UCSD-AML1 (cell line): ENCODE measurements around the gene OR51A7.
"Not testable (repeated sequence)": the region's sequence is repeated elsewhere in the genome, so short reads cannot be mapped to it uniquely, and the experiment has no call there.

Experiments used
- DNase-seq: peaks from one replicate; lab custom pipeline; 2025; ENCODE audit not compliant: unreplicated experiment; lab: John Stamatoyannopoulos, UW

OR51A7 gene

GRCh38 chr11:4903484-4903883 lies at the start of gene OR51A7:
TSS of gene OR51A7 (plus strand) at chr11:4903783. CDS start at chr11:4907370, 3,587 bp downstream.
- DNase-seq = no peak

- not testable (repeated sequence) for DNase-seq
These were observed 49.3 kb upstream of the OR51A7 start for GRCh38 chr11:4854286-4854685.

- no peak for DNase-seq
These were observed 40.9 kb upstream of the OR51A7 start for GRCh38 chr11:4862447-4863236.

- no peak for DNase-seq
These were observed 39.7 kb upstream of the OR51A7 start for GRCh38 chr11:4863876-4864275.

GRCh38 chr11:4865855-4866254 lies 37.7 kb upstream of the OR51A7 start:
- no peak for DNase-seq

GRCh38 chr11:4881188-4881587 lies 22.4 kb upstream of the OR51A7 start:
- DNase-seq = no peak

- DNase-seq = no peak
These were observed 21.6 kb upstream of the OR51A7 start, which contains the start of gene OR51T1 for GRCh38 chr11:4881860-4882500. TSS of gene OR51T1 (plus strand) at chr11:4881900. CDS start at chr11:4881900, 0 bp downstream.

GRCh38 chr11:4882543-4882942 lies 21.0 kb upstream of the OR51A7 start:
- no peak for DNase-seq

- DNase-seq = no peak
These were observed 19.2 kb upstream of the OR51A7 start for GRCh38 chr11:4884361-4884760.

GRCh38 chr11:4886186-4886585 lies 17.4 kb upstream of the OR51A7 start:
- DNase-seq = no peak

GRCh38 chr11:4887591-4887990 lies 16.0 kb upstream of the OR51A7 start:
- DNase-seq = no peak

- DNase-seq = no peak
These were observed 13.3 kb upstream of the OR51A7 start for GRCh38 chr11:4890279-4890678.

- DNase-seq = no peak
These were observed 11.5 kb upstream of the OR51A7 start for GRCh38 chr11:4891996-4892640.

- DNase-seq = no peak
These were observed 13.0 kb downstream of the OR51A7 start for GRCh38 chr11:4916581-4916980.

GRCh38 chr11:4919250-4919649 lies 15.7 kb downstream of the OR51A7 start, which contains the start of gene OR51G2:
TSS of gene OR51G2 (minus strand) at chr11:4919350. CDS start at chr11:4915663, 3,687 bp downstream.
- DNase-seq = no peak

- DNase-seq = no peak
These were observed 18.2 kb downstream of the OR51A7 start for GRCh38 chr11:4921796-4922195.

- DNase-seq = no peak
These were observed 18.7 kb downstream of the OR51A7 start for GRCh38 chr11:4922304-4922703.

- no peak for DNase-seq
These were observed 20.7 kb downstream of the OR51A7 start, which contains the start of gene OR51G1 for GRCh38 chr11:4924239-4924638. TSS of gene OR51G1 (minus strand) at chr11:4924339. CDS start at chr11:4924339, 0 bp downstream.

GRCh38 chr11:4926608-4927007 lies 23.0 kb downstream of the OR51A7 start:
- DNase-seq = no peak

GRCh38 chr11:4932751-4933150 lies 29.2 kb downstream of the OR51A7 start:
- no peak for DNase-seq

GRCh38 chr11:4936745-4937144 lies 33.2 kb downstream of the OR51A7 start:
- DNase-seq = no peak

GRCh38 chr11:4947505-4947904 lies 43.9 kb downstream of the OR51A7 start, which contains the start of gene OR51A4:
TSS of gene OR51A4 (minus strand) at chr11:4947605. CDS start at chr11:4947100, 505 bp downstream.
- no peak for DNase-seq
